Ascending aorta (tissue), 2 donors: ENCODE measurements around the gene ZNF574. TPM values are rescaled to one million over a fixed set of nuclear protein-coding genes. Genes with fewer than 3 reads are reported as not detected.

Experiments
- DNase-seq, 2 donors: peaks; one replicate each; pipeline ENCODE4 v3.0.0-alpha.2; 2019; ENCODE audit warnings: low spot score in 2 of 2
- H3K27ac ChIP-seq, 2 donors: fragments of 200-600 bp; sonication (generic); one replicate each; pipeline ENCODE4 v1.5.1; 2016 to 2017; ENCODE audit warnings: mild to moderate bottlenecking in 1 of 2
- H3K27me3 ChIP-seq: fragments of 200-600 bp; sonication (generic); one replicate; pipeline ENCODE4 v1.5.1; 2017
- H3K36me3 ChIP-seq, 2 donors: fragments of 200-600 bp; sonication (generic); one replicate each; pipeline ENCODE4 v1.5.1; 2016
- H3K4me1 ChIP-seq, 2 donors: fragments of 200-600 bp; sonication (generic); one replicate each; pipeline ENCODE4 v1.5.1; 2016 to 2017; ENCODE audit warnings: mild to moderate bottlenecking in 1 of 2
- H3K4me3 ChIP-seq, 2 donors: fragments of 200-600 bp; sonication (generic); one replicate each; pipeline ENCODE4 v1.5.1; 2016 to 2017; ENCODE audit warnings: mild to moderate bottlenecking in 1 of 2
- H3K9me3 ChIP-seq, 2 donors: fragments of 200-600 bp; sonication (generic); one replicate each; pipeline ENCODE4 v1.5.1; 2016
- CTCF ChIP-seq, 3 experiments: fragments of 200-600 bp in 2 of 3; fragments of 450-650 bp in 1 of 3; sonication (generic) in 2 of 3; IDR thresholded peaks; one replicate each; pipeline ENCODE4 v1.5.1; 2016 to 2019; ENCODE audit warnings: antibody characterized with exemption in 3 of 3, mild to moderate bottlenecking in 1 of 3, moderate library complexity in 1 of 3
- intact Hi-C: fragments of 100-400 bp; cut with DNase I; formaldehyde crosslinking; loops from one replicate; pipeline ENCODE4 v1.15.1; 2023
- total RNA-seq: library from RNA; depleted of rRNA; stranded (reverse); fragments of >200 nt; gene quantifications from one replicate; pipeline ENCODE4 v1.1.0, GENCODE V29; 2016

ZNF574 gene
- total RNA-seq, 1 donor from 2014 or later: 14.9 TPM

DNA sequence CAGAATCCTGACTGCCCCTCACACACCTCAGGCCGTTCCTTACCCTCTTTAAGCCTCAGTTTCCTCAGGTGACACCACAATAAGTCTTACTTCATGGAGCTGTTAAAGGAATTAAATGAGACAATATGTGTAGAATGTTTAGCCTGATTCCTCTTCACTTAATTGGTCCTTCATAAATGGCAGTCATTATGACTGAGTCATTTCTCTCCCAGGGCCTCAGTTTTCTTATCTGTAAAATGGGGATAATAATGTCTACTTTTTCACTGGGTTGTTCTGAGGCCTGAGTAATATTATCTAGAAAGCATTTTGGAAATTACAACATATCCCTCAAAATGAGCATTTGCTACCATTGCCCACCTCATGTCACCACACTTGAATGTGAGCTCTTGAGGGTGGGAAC, 34.7 kb downstream of the ZNF574 start:
- no peak overlapping the region for H3K27ac ChIP-seq
- no peak for TF ChIP-seq CTCF (IDR thresholded peaks at IDR 0.05)
- H3K4me1 ChIP-seq: peaks cover 5 to 6% of the 10 kb centered on the region in 2 donors
- no peak overlapping the region for H3K4me3 ChIP-seq
- no peaks in the 10 kb centered on the region for H3K36me3 ChIP-seq
- intact Hi-C loops: no loop called here
- no peak for DNase-seq
- H3K9me3 ChIP-seq: no peaks in the 10 kb centered on the region
- H3K27me3 ChIP-seq: no peaks in the 10 kb centered on the region

- Histone ChIP-seq H3K9me3 (no peaks in the 10 kb centered on the region), H3K27me3 (no peaks in the 10 kb centered on the region), H3K4me3 (no peak overlapping the region), H3K36me3 (no peaks in the 10 kb centered on the region), H3K4me1 (peaks cover 5 to 6% of the 10 kb centered on the region in 2 donors), H3K27ac (no peak overlapping the region)
- intact Hi-C loops: no loop called here
- DNase-seq: no peak
- TF ChIP-seq CTCF (IDR thresholded peaks at IDR 0.05): no peak
Measured at GRCh38 chr19:42111384-42111783, 35.4 kb downstream of the ZNF574 start.

GRCh38 chr19:42111811-42112210, 35.8 kb downstream of the ZNF574 start:
- no peak for DNase-seq
- H3K27ac ChIP-seq: no peak overlapping the region
- no peak overlapping the region for H3K4me3 ChIP-seq
- no peak for TF ChIP-seq CTCF (IDR thresholded peaks at IDR 0.05)
- H3K4me1 ChIP-seq: peaks cover 5 to 6% of the 10 kb centered on the region in 2 donors
- H3K36me3 ChIP-seq: no peaks in the 10 kb centered on the region
- intact Hi-C loops: no loop called here
- no peaks in the 10 kb centered on the region for H3K9me3 ChIP-seq
- H3K27me3 ChIP-seq: no peaks in the 10 kb centered on the region

- peak; percentile 29 to 69 for DNase-seq
- H3K4me1 ChIP-seq: peaks cover 5 to 6% of the 10 kb centered on the region in 2 donors
- H3K4me3 ChIP-seq: no peak overlapping the region
- H3K27me3 ChIP-seq: no peaks in the 10 kb centered on the region
- no peaks in the 10 kb centered on the region for H3K9me3 ChIP-seq
- peak overlapping the region; percentile 22 to 64 for H3K27ac ChIP-seq
- intact Hi-C loops: no loop called here
- H3K36me3 ChIP-seq: no peaks in the 10 kb centered on the region
- TF ChIP-seq CTCF (IDR thresholded peaks at IDR 0.05): no peak
Measured at GRCh38 chr19:42113641-42114348, 37.8 kb downstream of the ZNF574 start.

DNA sequence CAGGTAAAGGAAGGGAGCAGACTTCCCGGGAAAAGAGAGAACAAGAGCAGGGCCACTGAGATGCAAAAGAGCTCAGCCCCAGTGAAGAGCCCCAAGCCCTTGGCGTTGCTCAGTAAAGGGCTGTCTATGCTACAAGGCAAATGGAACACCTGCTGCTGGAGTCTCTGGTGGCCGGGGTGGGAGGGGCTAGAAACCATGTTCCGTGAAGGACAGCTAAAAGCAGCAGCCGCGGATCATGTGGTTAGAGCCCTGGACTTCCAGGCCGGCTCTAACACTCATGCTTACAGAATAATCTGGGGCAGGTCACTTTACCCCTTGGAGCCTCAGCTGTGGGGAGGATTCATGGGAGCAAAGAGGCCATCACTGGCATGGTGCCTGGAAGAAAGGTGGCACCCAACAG, 38.4 kb downstream of the ZNF574 start:
- H3K9me3 ChIP-seq: no peaks in the 10 kb centered on the region
- TF ChIP-seq CTCF (IDR thresholded peaks at IDR 0.05): no peak
- H3K4me1 ChIP-seq: peaks cover 5 to 6% of the 10 kb centered on the region in 2 donors
- peak overlapping the region; percentile 22 to 64 for H3K27ac ChIP-seq
- DNase-seq: no peak
- intact Hi-C loops: no loop called here
- H3K27me3 ChIP-seq: no peaks in the 10 kb centered on the region
- H3K36me3 ChIP-seq: no peaks in the 10 kb centered on the region
- no peak overlapping the region for H3K4me3 ChIP-seq
